HG02588 (cell line): Measurements from ENCODE around the gene UBTD2.
"Not testable (repeated sequence)": the region's sequence is repeated elsewhere in the genome, so short reads cannot be mapped to it uniquely, and the experiment has no call there.

Experiments used
- ATAC-seq: cut with Tn5 transposase; IDR thresholded peaks from one replicate; pipeline ENCODE4 v1.9.1; 2021; ENCODE audit warnings: mild to moderate bottlenecking, moderate library complexity; ENCODE audit not compliant: unreplicated experiment

The UBTD2 gene, protein sequence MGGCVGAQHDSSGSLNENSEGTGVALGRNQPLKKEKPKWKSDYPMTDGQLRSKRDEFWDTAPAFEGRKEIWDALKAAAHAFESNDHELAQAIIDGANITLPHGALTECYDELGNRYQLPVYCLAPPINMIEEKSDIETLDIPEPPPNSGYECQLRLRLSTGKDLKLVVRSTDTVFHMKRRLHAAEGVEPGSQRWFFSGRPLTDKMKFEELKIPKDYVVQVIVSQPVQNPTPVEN

GRCh38 chr5:172283020-172283861, at the start of gene UBTD2:
UBTD2 (minus strand) TSS chr5:172283764; CDS start chr5:172283665, 99 bp downstream.
- ATAC-seq, result peak; percentile 89

- not testable (repeated sequence) for ATAC-seq
These were observed 43.3 kb upstream of the UBTD2 start for GRCh38 chr5:172326901-172327300.

GRCh38 chr5:172325452-172325851, 41.9 kb upstream of the UBTD2 start:
- ATAC-seq, result no peak

DNA sequence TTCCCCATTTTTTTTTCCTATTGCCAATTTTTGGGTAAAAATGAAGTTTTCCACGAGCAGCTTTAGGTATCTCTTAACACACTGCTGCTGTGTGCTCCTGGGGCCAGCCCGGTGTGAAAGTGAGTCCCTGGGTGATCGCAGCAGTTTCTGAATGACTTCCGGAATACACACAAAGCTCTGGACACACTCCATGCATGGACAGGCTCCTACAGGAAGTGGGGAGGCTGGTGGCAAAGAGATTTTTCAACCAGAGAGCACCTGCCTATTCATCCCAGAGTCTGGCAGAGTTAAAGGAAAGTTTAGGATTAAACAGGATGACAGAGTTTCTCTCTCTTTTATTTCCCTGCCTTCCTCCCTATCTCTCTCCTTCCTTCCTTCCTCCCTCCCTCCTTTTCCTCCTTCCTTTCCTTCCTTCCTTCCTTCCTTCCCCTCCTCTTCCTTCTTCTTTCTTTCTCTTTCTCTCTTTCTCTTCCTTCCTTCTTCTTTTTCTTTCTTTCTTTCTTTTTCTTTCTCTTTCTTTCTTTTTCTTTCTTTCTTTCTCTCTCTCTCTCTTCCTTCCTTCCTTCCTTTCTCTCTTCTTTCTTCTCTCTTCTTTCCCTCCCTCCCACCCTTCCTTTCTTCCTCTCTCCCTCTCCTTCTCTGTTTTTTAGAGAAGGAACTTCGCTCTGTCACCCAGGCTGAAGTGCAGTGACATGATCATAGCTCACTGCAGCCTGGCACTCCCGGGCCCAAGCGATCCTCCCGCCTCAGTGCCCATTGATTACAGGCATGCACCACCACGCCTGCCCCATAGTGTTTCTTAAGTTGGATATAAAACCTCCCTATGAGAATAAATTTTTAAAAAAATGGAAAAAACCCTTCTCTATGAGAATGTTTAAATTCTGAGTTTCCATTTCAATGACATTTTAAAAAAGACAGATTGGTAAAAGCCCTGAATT, 38.7 kb upstream of the UBTD2 start:
- ATAC-seq, result peak; percentile 66

DNA sequence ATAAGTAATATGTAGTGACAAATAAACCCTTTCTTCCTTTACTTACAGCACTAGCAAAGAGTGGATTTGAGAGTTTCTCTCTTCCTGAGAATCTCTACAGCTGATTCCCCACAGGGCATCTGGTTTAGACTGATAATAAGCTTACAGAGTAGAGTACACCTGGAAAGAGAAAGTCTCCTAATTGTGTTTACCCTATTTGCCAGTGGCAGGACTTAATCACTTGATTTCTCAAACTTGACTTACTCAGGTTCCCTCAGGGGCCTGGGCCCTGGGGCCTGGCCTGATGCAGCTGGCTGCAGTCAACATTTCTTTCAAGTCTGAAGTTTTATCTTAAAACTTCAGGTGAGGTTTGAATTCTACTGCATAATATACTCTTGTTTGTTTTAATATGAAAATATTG, 38.0 kb upstream of the UBTD2 start:
- no peak for ATAC-seq

DNA sequence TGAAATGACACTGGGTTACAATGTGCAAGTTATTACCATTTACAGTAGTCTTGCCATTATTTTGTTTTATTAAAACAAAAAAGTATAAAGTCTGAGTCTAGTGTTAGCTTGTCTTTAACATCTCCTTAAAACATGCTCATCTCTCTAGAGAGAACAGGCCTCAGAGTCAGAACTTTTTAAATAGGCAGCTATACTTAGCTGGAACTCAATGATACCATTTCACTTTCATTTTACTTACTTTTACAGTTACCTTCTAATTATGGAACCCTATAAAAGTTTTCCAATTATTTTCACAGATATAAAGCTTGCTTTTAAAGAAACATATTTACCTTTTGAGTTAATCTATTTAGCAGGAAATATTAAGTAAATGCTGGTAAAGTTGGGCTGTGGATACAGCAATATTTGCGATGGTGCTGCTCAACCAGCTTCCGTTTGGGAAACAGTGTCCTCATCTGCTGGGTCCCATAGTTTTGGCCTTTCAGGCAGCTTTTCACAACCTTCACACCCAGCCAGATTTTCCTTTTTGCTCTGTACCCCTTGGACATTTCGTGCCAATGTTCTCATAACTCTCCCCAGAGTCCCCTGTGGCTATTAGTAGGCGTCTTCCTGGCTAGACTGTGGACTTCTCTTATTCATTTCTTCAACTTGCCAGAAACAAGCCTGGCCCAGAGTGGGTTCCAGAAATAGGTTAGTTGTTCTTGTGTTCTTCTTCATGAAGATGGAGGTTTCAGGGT, 36.3 kb upstream of the UBTD2 start:
- ATAC-seq, result no peak

- ATAC-seq, result no peak
These were observed 32.3 kb upstream of the UBTD2 start for GRCh38 chr5:172315587-172316493.

GRCh38 chr5:172313915-172314314, 30.4 kb upstream of the UBTD2 start:
- ATAC-seq, result no peak

DNA sequence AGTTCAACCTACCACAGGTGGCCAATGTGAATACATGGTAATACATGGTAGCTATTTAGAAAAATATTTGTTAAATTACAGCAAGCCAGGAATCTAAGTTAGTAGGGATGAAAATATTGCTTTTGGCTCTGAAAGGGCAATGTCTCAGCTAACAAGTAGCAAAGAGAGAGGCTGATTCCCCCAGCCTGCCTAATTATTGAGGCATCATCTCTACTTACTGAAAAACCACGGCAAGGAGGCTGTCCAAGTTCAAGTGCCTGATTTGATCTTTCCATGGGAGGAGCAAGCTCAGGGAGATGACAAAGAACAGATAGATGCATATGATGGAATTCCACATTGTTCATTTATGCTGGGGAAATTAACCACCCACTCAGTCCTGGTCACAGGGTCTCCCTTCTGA, 28.7 kb upstream of the UBTD2 start:
- ATAC-seq, result no peak

- no peak for ATAC-seq
These were observed 28.0 kb upstream of the UBTD2 start for GRCh38 chr5:172311605-172312004.

GRCh38 chr5:172311026-172311425, 27.5 kb upstream of the UBTD2 start:
- no peak for ATAC-seq

DNA sequence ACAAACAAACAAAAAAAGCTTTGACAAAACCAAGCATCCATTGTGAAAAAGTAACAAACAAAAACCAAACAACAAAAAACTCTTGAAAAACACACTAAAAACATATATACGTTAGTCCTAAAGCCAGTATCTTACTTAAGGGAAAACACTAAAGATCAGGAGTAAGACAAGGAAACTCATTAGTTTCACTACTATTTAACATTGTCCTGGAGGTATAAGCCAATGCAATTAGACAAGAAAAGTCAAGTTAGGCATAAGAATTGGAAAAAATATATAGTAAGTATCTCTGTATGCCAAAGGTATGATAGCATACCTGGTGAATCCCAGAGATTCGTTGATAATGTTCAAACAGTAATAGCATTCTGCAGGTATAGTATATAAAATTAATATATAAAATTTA, 21.8 kb upstream of the UBTD2 start:
- ATAC-seq, result no peak

DNA sequence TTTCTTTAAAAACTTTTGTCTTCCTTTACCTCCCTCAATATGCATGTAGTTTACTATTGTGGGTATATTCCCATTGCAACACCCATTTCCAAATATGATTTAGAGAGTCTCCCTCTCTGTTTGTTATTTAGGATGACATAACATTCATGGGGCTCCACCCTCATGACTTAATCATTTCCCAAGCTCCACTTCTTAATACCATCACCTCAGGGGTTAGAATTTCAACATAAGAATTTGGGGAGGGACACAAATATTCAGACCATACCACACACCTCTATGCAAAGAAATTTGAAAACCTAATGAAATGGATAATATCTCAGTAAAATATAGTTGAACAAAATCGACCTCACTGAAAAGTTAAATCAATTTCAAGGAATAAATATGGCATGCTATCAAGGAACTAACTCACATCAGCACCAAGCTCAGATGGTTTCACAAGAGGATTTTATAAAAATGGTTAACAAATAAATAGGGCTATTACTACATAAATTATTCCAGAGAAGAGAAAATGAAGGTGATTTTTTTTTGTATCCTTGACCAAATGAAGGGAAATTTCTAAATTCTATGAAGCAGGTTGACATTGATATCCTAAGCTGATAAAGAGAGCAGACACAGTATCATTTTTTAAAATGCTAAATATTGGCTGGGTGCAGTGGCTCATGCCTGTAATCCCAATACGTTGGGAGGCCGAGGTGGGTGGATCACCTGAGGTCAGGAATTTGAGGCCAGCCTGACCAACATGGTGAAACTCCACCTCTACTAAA, 20.2 kb upstream of the UBTD2 start:
- no peak for ATAC-seq

DNA sequence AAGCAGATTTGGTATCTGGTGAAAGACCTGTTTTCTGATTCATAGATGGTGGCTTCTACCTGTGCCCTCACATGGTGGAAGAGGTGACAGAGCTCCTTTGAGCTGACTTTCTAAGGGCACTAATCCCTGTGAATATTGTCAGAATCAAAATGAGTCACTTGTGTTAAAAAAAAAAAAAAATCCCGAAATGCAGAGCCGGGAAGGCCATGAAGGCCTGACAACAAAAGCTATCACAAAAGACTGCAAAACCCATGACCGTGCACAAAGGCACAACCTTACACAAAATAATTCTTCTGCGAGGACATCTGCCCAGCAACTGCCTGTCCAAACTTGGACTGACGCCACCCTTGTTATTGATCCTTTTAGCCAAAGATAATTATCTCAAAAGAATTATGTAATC, 19.6 kb upstream of the UBTD2 start:
- ATAC-seq, result no peak

DNA sequence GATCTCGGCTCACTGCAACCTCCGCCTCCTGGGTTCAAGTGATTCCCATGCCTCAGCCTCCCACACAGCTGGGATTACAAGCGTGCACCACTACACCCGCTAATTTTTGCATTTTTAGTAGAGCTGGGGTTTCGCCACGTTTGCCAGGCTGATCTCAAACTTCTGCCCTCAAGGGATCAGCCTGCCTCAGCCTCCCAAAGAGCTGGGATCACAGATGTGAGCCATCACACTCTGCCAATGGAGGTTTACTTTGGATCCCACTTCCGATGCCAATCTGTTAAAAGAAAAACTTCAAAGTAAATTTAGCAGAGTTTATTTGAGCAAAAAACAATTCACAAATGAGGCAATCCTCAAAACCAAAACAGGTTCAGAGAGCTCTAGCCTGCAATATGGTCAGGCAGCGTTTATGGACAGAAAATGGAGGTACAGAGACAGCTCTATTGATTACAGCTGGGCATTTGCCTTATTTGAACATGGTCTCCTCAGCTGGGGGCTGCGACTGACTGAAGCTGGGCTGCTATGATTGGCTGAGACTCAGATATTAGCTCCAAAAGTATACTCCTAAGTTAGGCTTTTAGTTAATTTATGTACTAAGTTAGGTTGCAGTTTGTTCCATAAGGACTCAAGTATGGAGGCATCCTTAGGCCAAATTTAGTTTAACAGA, 18.6 kb upstream of the UBTD2 start:
- no peak for ATAC-seq

DNA sequence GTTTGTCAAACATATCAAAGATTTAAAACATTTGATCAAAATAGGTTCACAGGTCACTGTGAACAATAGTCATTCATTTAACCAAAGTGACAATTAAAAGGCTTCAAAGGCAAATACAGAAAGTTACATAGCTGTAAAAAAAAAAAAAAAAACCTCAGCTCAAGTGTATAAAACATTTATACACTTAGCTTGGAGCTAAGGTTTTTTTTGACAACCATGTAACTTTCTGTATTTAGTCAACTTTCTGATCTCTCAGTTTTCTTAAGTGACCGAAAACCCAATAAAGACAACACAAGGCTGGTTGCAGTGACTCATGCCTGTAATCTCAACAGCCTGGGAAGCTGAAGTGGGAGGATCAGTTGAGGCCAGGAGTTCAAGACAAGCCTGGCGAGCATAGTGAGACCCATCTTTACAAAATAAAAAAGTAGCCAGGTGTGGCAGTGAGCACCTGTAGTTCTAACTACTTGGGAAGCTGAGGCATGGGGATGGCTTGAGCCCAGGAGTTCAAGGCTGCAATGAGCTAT, 16.4 kb upstream of the UBTD2 start:
- no peak for ATAC-seq

DNA sequence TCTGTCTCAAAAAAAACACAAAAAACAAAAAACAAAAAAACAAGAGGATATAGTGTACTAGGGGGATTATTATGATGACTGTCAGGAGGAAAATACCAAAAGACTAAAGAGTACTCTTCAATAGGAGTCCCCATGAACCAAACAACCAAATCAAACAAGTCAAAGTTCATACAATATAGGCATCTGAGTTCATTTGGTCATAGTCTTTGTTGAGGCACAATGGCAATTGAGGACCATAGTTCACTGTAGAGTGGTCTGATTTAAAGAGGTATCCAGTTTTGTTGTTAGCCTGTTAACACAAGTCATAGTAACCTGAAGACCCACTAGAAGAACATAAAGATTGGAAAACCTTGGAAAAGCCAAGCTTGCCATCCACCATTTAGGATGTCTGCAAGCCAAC, 11.3 kb upstream of the UBTD2 start:
- no peak for ATAC-seq

GRCh38 chr5:172293745-172294342, 10.3 kb upstream of the UBTD2 start:
- no peak for ATAC-seq
